ENCODE measurements around the gene PGLYRP3. TPM values are rescaled to one million over a fixed set of nuclear protein-coding genes. Genes with fewer than 3 reads are reported as not detected.
A peak's percentile ranks its signal among the peaks of the same experiment; 100 is the strongest.

PGLYRP3 gene
- total RNA-seq, 1 experiment from 2014 or later, result not detected

DNA sequence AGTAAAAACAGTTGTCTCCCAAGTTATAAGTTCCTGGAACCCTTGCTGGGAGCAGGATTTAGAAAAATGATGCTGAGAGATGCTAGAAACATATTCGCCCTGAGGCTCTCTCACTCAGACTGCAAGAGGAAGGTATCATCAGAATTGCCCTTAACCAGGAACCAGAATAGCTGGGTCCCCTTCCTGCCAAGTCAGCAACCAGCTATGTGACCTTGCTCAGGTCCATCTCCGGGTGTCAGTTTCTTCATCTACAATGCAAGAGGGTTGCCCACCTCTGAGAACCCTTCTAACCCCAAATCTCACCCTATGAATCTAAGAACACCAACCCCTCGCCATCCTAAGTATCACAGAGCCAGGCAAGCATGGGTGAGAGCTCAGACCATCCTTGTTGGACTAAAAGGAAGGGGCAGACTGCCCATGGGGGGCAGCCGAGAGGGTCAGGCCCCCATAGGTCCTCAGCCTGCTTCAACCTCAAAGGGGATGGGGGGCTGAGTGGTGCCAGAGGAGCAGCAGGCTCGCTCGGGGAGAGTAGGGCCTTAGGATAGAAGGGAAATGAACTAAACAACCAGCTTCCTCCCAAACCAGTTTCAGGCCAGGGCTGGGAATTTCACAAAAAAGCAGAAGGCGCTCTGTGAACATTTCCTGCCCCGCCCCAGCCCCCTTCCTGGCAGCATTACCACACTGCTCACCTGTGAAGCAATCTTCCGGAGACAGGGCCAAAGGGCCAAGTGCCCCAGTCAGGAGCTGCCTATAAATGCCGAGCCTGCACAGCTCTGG, 44.5 kb upstream of the PGLYRP3 start:
- peaks cover 4% of the 10 kb centered on the region for H3F3A ChIP-seq (ENCODE audit: low read length, unreplicated experiment)
- peak overlapping the region; percentile 69 for H3K9ac ChIP-seq (ENCODE audit: low read length)
- ATAC-seq (peak; percentile 25), DNase-seq (peak; percentile 96)
- H3K79me2 ChIP-seq (ENCODE audit: low read length), result no peaks in the 10 kb centered on the region
- peak overlapping the region; percentile 49; the same call in 1 of the 2 replicates for H2AFZ ChIP-seq (ENCODE audit: low read length)
- peak overlapping the region; percentile 36; the same call in 1 of the 2 replicates for H3K4me3 ChIP-seq (ENCODE audit: low read length)
- H3K36me3 ChIP-seq (ENCODE audit: low read depth, low read length), result no peaks in the 10 kb centered on the region
- ChIA-PET POLR2A (ENCODE audit: unreplicated experiment) (interaction anchor here (0.5 kb wide), 1 partner anchor 247 kb away, joined by 3 read pairs; no protein-coding TSS in a partner anchor), CTCF (interaction anchor here (1.1 kb wide), 1 partner anchor 136 kb away, joined by 5 read pairs; no protein-coding TSS in a partner anchor)
- peak overlapping the region; percentile 75 for H3K4me2 ChIP-seq (ENCODE audit: low read length)
- H3K27ac ChIP-seq (ENCODE audit: low read length), result peak overlapping the region; percentile 93
- TF ChIP-seq EZH2 (IDR thresholded peaks at IDR 0.05; ENCODE audit: low read length, unreplicated experiment), result no peak
- TF ChIP-seq EZH2phosphoT487 (IDR thresholded peaks at IDR 0.05; ENCODE audit: borderline replicate concordance, low read length), result no peak
- TF ChIP-seq CTCF (conservative IDR thresholded peaks at IDR 0.05; ENCODE audit: low read depth, low read length), result no peak
- H3K4me1 ChIP-seq (ENCODE audit: insufficient read depth, low read length), result peaks cover 46% of the 10 kb centered on the region
- intact Hi-C loops (cut with micrococcal nuclease), result loop anchor here (10.0 kb wide), 2 partner anchors 318 to 388 kb away; partner anchors contain the start of genes ILF2 and NPR1
- no peaks in the 10 kb centered on the region for H4K20me1 ChIP-seq (ENCODE audit: low read length)
- H3K9me3 ChIP-seq (ENCODE audit: low read length), result no peaks in the 10 kb centered on the region
- no peaks in the 10 kb centered on the region for H3K27me3 ChIP-seq (ENCODE audit: low read length)
- H3K9me2 ChIP-seq (replicated peaks; ENCODE audit: low read length), result no peaks in the 10 kb centered on the region
- no TSS peak for BruUV-seq (replicated peaks)

GRCh38 chr1:153356392-153357075, 43.8 kb upstream of the PGLYRP3 start:
- no peak for ATAC-seq
- Histone ChIP-seq H3K27me3 (ENCODE audit: low read length) (peaks cover 3% of the 10 kb centered on the region), H3K79me2 (ENCODE audit: low read length) (no peaks in the 10 kb centered on the region), H3F3A (ENCODE audit: low read length, unreplicated experiment) (peaks cover 4% of the 10 kb centered on the region), H3K4me1 (ENCODE audit: insufficient read depth, low read length) (peaks cover 46% of the 10 kb centered on the region), H3K4me3 (ENCODE audit: low read length) (no peak overlapping the region), H3K9me3 (ENCODE audit: low read length) (no peaks in the 10 kb centered on the region), H4K20me1 (ENCODE audit: low read length) (no peaks in the 10 kb centered on the region), H3K4me2 (ENCODE audit: low read length) (peak overlapping the region; percentile 75), H3K9me2 (replicated peaks; ENCODE audit: low read length) (no peaks in the 10 kb centered on the region), H2AFZ (ENCODE audit: low read length) (no peak overlapping the region), H3K27ac (ENCODE audit: low read length) (peak overlapping the region; percentile 93), H3K36me3 (ENCODE audit: low read depth, low read length) (no peaks in the 10 kb centered on the region), H3K9ac (ENCODE audit: low read length) (no peak overlapping the region)
- TF ChIP-seq CTCF (conservative IDR thresholded peaks at IDR 0.05; ENCODE audit: low read depth, low read length) (no peak), EZH2phosphoT487 (IDR thresholded peaks at IDR 0.05; ENCODE audit: borderline replicate concordance, low read length) (no peak), EZH2 (IDR thresholded peaks at IDR 0.05; ENCODE audit: low read length, unreplicated experiment) (no peak)
- BruUV-seq (replicated peaks), result no TSS peak
- ChIA-PET POLR2A (ENCODE audit: unreplicated experiment) (no interaction called here), CTCF (interaction anchor here (1.6 kb wide), 1 partner anchor 138 kb away, joined by 6 read pairs; no protein-coding TSS in a partner anchor)
- no peak for DNase-seq
- intact Hi-C loops (cut with micrococcal nuclease), result loop anchor here (10.0 kb wide), 2 partner anchors 318 to 388 kb away; partner anchors contain the start of genes ILF2 and NPR1

All from PC-3 (cell line).